H1 (cell line): ENCODE results near the gene ANKRD24. TPM values are rescaled to one million over a fixed set of nuclear protein-coding genes. Genes with fewer than 3 reads are reported as not detected.
A peak's percentile ranks its signal among the peaks of the same experiment; 100 is the strongest.

Source experiments
- CTCF ChIA-PET: fragments of 300-600 bp; sonication (Branson Sonifier 250); formaldehyde crosslinking; loops from one replicate; lab custom pipeline; 2021; ENCODE audit not compliant: partially characterized antibody; lab: Charles Lee
- POLR2A ChIA-PET: fragments of 300-600 bp; sonication (Branson Sonifier 250); formaldehyde crosslinking; loops from one replicate; lab custom pipeline; 2021; ENCODE audit warnings: inconsistent platforms; ENCODE audit not compliant: partially characterized antibody; lab: Charles Lee
- DNase-seq, 2 experiments: peaks; one replicate each; pipeline versions ENCODE4 v3.0.0 to v3.0.0-alpha.2; 2010 to 2022; ENCODE audit warnings: low spot score in 2 of 2, low read depth in 1 of 2, mixed read lengths in 1 of 2
- FAIRE-seq: peaks from 2 replicates; lab custom pipeline; 2011; peaks lifted over from hg19 to GRCh38; lab: Jason Lieb, UNC
- H2AFZ ChIP-seq: 2 replicates; pipeline ENCODE4 v1.8.1; 2012; ENCODE audit warnings: low read length, inconsistent platforms
- H2AK5ac ChIP-seq: 2 replicates; pipeline ENCODE4 v1.6.1; 2013; ENCODE audit warnings: low read depth, low read length
- H2BK120ac ChIP-seq: replicated peaks from 2 replicates; pipeline ENCODE3; 2013; ENCODE audit warnings: low read depth, low read length, inconsistent platforms
- H2BK12ac ChIP-seq: 2 replicates; pipeline ENCODE4 v1.6.1; 2013; ENCODE audit warnings: low read depth, low read length
- H2BK15ac ChIP-seq: 2 replicates; pipeline ENCODE4 v1.6.1; 2013; ENCODE audit warnings: low read length
- H2BK20ac ChIP-seq: 2 replicates; pipeline ENCODE4 v1.6.1; 2013; ENCODE audit warnings: low read length
- H2BK5ac ChIP-seq: 2 replicates; pipeline ENCODE4 v1.6.1; 2013; ENCODE audit warnings: low read depth, low read length
- H3K14ac ChIP-seq: 2 replicates; pipeline ENCODE4 v1.6.1; 2013; ENCODE audit warnings: inconsistent platforms; ENCODE audit not compliant: insufficient read length
- H3K18ac ChIP-seq: 2 replicates; pipeline ENCODE4 v1.6.1; 2013; ENCODE audit warnings: low read length; ENCODE audit errors: extremely low read depth
- H3K23ac ChIP-seq: 2 replicates; pipeline ENCODE4 v1.6.1; 2013; ENCODE audit warnings: inconsistent platforms; ENCODE audit not compliant: insufficient read length
- H3K23me2 ChIP-seq: 2 replicates; pipeline ENCODE4 v1.6.1; 2013; ENCODE audit warnings: low read depth, low read length
- H3K27ac ChIP-seq: 2 replicates; pipeline ENCODE4 v1.6.1; 2011; ENCODE audit warnings: low read depth, low read length, inconsistent platforms
- H3K27me3 ChIP-seq, 4 experiments: replicated peaks in 1 of 4; 1 replicate in 1 of 4; 2 replicates in 3 of 4; pipeline versions ENCODE4 v1.6.1 to v1.8.1; 2011 to 2013; ENCODE audit warnings: low read length in 3 of 4, mild to moderate bottlenecking in 3 of 4, inconsistent platforms in 2 of 4, mixed read lengths in 2 of 4, moderate library complexity in 1 of 4; ENCODE audit not compliant: control insufficient read depth in 3 of 4, insufficient read depth in 3 of 4; ENCODE audit errors: extremely low read depth in 1 of 4
- H3K36me3 ChIP-seq, 4 experiments: 2 replicates each; pipeline versions ENCODE4 v1.6.1 to v1.8.1; 2011 to 2013; ENCODE audit warnings: mild to moderate bottlenecking in 4 of 4, low read length in 3 of 4, moderate library complexity in 2 of 4, control low read depth in 1 of 4, inconsistent platforms in 1 of 4; ENCODE audit not compliant: insufficient read depth in 4 of 4, control insufficient read depth in 2 of 4
- H3K4ac ChIP-seq: replicated peaks from 2 replicates; pipeline ENCODE3; 2013; ENCODE audit warnings: low read length, low read depth, mixed read lengths, inconsistent platforms; ENCODE audit not compliant: insufficient read length
- H3K4me1 ChIP-seq, 4 experiments: replicated peaks in 1 of 4; 1 replicate in 1 of 4; 2 replicates in 3 of 4; pipeline versions ENCODE4 v1.6.1 to v1.8.1; 2011 to 2013; ENCODE audit warnings: low read length in 3 of 4, inconsistent platforms in 2 of 4, mixed read lengths in 1 of 4; ENCODE audit not compliant: insufficient read depth in 4 of 4, control insufficient read depth in 3 of 4
- H3K4me2 ChIP-seq, 2 experiments: 2 replicates each; pipeline versions ENCODE4 v1.6.1 to v1.8.1; 2011 to 2013; ENCODE audit warnings: low read depth in 2 of 2, low read length in 2 of 2, control low read depth in 1 of 2, inconsistent platforms in 1 of 2, mild to moderate bottlenecking in 1 of 2; ENCODE audit not compliant: insufficient read depth in 1 of 2
- H3K4me3 ChIP-seq, 4 experiments: fragments of 200-600, 300-600 bp in 1 of 4; sonication (generic), shearing (Covaris generic), sonication (Bioruptor Twin) in 1 of 4; 2 replicates each; pipeline versions ENCODE4 v1.5.1 to v1.8.1; 2011 to 2016; ENCODE audit warnings: low read length in 4 of 4, low read depth in 3 of 4, control low read depth in 2 of 4, inconsistent platforms in 2 of 4, mild to moderate bottlenecking in 2 of 4, mixed read lengths in 1 of 4, moderate library complexity in 1 of 4; ENCODE audit not compliant: insufficient read depth in 2 of 4; ENCODE audit errors: extremely low read depth in 1 of 4
- H3K56ac ChIP-seq: replicated peaks from 2 replicates; pipeline ENCODE3; 2013; ENCODE audit warnings: low read depth, mild to moderate bottlenecking, mixed read lengths, low read length, inconsistent platforms; ENCODE audit not compliant: insufficient read length
- H3K79me1 ChIP-seq: 2 replicates; pipeline ENCODE4 v1.6.1; 2013; ENCODE audit warnings: low read depth, low read length, control low read depth
- H3K79me2 ChIP-seq, 2 experiments: 2 replicates each; pipeline versions ENCODE4 v1.6.1 to v1.8.1; 2012 to 2013; ENCODE audit warnings: low read length in 2 of 2, mild to moderate bottlenecking in 2 of 2, inconsistent platforms in 1 of 2; ENCODE audit not compliant: insufficient read depth in 2 of 2, control insufficient read depth in 1 of 2
- H3K9ac ChIP-seq, 4 experiments: replicated peaks in 1 of 4; 1 replicate in 1 of 4; 2 replicates in 3 of 4; pipeline versions ENCODE4 v1.6.1 to v1.8.1; 2011 to 2013; ENCODE audit warnings: low read depth in 3 of 4, low read length in 3 of 4, control low read depth in 2 of 4, mild to moderate bottlenecking in 2 of 4, moderate library complexity in 2 of 4, inconsistent platforms in 1 of 4; ENCODE audit errors: extremely low read depth in 1 of 4
- H3K9me3 ChIP-seq, 2 experiments: 2 replicates each; pipeline versions ENCODE4 v1.6.1 to v1.8.1; 2012 to 2013; ENCODE audit warnings: mild to moderate bottlenecking in 2 of 2, moderate library complexity in 2 of 2, control low read depth in 1 of 2, inconsistent platforms in 1 of 2, low read depth in 1 of 2, low read length in 1 of 2, mixed read lengths in 1 of 2; ENCODE audit not compliant: insufficient read depth in 2 of 2
- H4K20me1 ChIP-seq, 2 experiments: replicated peaks in 1 of 2; 2 replicates each; pipeline versions ENCODE3 to v1.8.1; 2011 to 2013; ENCODE audit warnings: inconsistent platforms in 2 of 2, low read length in 2 of 2, mild to moderate bottlenecking in 1 of 2; ENCODE audit not compliant: insufficient read depth in 2 of 2, control insufficient read depth in 1 of 2
- H4K5ac ChIP-seq: 2 replicates; pipeline ENCODE4 v1.6.1; 2013; ENCODE audit warnings: low read length, low read depth, mixed read lengths, inconsistent platforms; ENCODE audit not compliant: insufficient read length
- H4K8ac ChIP-seq: 2 replicates; pipeline ENCODE4 v1.8.0; 2013; ENCODE audit warnings: mild to moderate bottlenecking, moderate library complexity, low read length, inconsistent platforms; ENCODE audit not compliant: insufficient read depth; ENCODE audit errors: extremely low read depth
- H4K91ac ChIP-seq: replicated peaks from 2 replicates; pipeline ENCODE3; 2013; ENCODE audit warnings: low read length, mixed read lengths, inconsistent platforms; ENCODE audit not compliant: insufficient read length
- ATF3 ChIP-seq: IDR thresholded peaks from 2 replicates; pipeline ENCODE4 v1.6.1; 2011; ENCODE audit warnings: low read depth, mild to moderate bottlenecking, low read length; ENCODE audit not compliant: insufficient read depth
- CBX8 ChIP-seq: fragments of 300-800, 300-1000 bp; sonication (generic); IDR thresholded peaks from 2 replicates; pipeline ENCODE4 v1.7.1; 2016; ENCODE audit warnings: low read depth, low read length, borderline replicate concordance
- EGR1 ChIP-seq: IDR thresholded peaks from 2 replicates; pipeline ENCODE4 v1.6.1; 2011; ENCODE audit warnings: low read depth, low read length, borderline replicate concordance
- EP300 ChIP-seq, 2 experiments: IDR thresholded peaks; 1 replicate in 1 of 2; 2 replicates in 1 of 2; pipeline ENCODE4 v1.6.1; 2011 to 2012; ENCODE audit warnings: low read depth in 2 of 2, low read length in 2 of 2, mild to moderate bottlenecking in 2 of 2, borderline replicate concordance in 1 of 2, inconsistent platforms in 1 of 2, moderate library complexity in 1 of 2
- HDAC2 ChIP-seq, 2 experiments: fragments of 300-600 bp in 1 of 2; sonication (generic) in 1 of 2; IDR thresholded peaks; 2 replicates each; pipeline ENCODE4 v1.6.1; 2011 to 2012; ENCODE audit warnings: low read depth in 2 of 2, low read length in 2 of 2, mild to moderate bottlenecking in 2 of 2, moderate library complexity in 2 of 2, borderline replicate concordance in 1 of 2, inconsistent platforms in 1 of 2
- KDM4A ChIP-seq: IDR thresholded peaks from one replicate; pipeline ENCODE4 v1.7.1; 2012; ENCODE audit warnings: low read depth, mild to moderate bottlenecking, moderate library complexity, low read length, inconsistent platforms; ENCODE audit not compliant: severe bottlenecking
- MAX ChIP-seq: IDR thresholded peaks from 2 replicates; pipeline ENCODE4 v1.6.1; 2012; ENCODE audit warnings: inconsistent platforms
- POLR2AphosphoS5 ChIP-seq: IDR thresholded peaks from 2 replicates; pipeline ENCODE4 v1.6.1; 2011; ENCODE audit warnings: low read depth, low read length
- RAD21 ChIP-seq, 2 experiments: IDR thresholded peaks in 1 of 2; conservative IDR thresholded peaks in 1 of 2; 2 replicates each; pipeline ENCODE4 v1.6.1; 2011; ENCODE audit warnings: low read depth in 2 of 2, low read length in 2 of 2, improper control_type of control experiment in 1 of 2, inconsistent platforms in 1 of 2, mild to moderate bottlenecking in 1 of 2, moderate library complexity in 1 of 2
- SIN3A ChIP-seq, 2 experiments: IDR thresholded peaks in 1 of 2; conservative IDR thresholded peaks in 1 of 2; 2 replicates each; pipeline ENCODE4 v1.6.1; 2011 to 2012; ENCODE audit warnings: low read length in 2 of 2, improper control_type of control experiment in 1 of 2, low read depth in 1 of 2, mild to moderate bottlenecking in 1 of 2
- SIRT6 ChIP-seq: IDR thresholded peaks from one replicate; pipeline ENCODE4 v1.7.1; 2012; ENCODE audit warnings: low read length, inconsistent platforms
- WGBS, 2 experiments: shearing (Covaris generic) in 1 of 2; methylation state at CpG; one replicate each; pipeline versions ENCODE4 v1.1.6 to v1.1.7; 2013 to 2015; ENCODE audit warnings: low lambda C conversion rate in 2 of 2, mixed read lengths in 2 of 2, inconsistent platforms in 1 of 2, low coverage in 1 of 2, missing lambda C conversion rate in 1 of 2; ENCODE audit not compliant: insufficient replicate concordance in 2 of 2, insufficient coverage in 1 of 2, insufficient read length in 1 of 2; ENCODE audit errors: extremely low coverage in 1 of 2, missing lambda C conversion rate in 1 of 2; 5-methylcytosine and 5-hydroxymethylcytosine counted together
- polyA plus RNA-seq, 7 experiments: library from polyadenylated mRNA; depleted of rRNA in 3 of 7; stranded (reverse) in 5 of 7; unstranded in 2 of 7; fragments of >200 nt in 5 of 7; fragments of 200-250 nt in 2 of 7; gene quantifications; 1 replicate in 5 of 7; 2 replicates in 1 of 7; 4 replicates in 1 of 7; pipeline versions ENCODE4 v1.2.1 to v1.2.3, GENCODE V29; 2011 to 2013; ENCODE audit warnings: missing spikeins in 2 of 7, mixed read lengths in 2 of 7
- total RNA-seq: library from RNA; stranded (reverse); fragmentation: NEBNext Ultra II Directional; extraction: Animal tissue kit (Norgen Biotek cat#: 25700); gene quantifications from 2 replicates; pipeline ENCODE4 v1.2.1, GENCODE V29; 2021

ANKRD24 gene
- total and polyA plus RNA-seq, 2 of the 8 experiments (the other 6 are each of a cell fraction or from before 2014, with no cell fraction given): 7.6 to 14.1 TPM

DNA sequence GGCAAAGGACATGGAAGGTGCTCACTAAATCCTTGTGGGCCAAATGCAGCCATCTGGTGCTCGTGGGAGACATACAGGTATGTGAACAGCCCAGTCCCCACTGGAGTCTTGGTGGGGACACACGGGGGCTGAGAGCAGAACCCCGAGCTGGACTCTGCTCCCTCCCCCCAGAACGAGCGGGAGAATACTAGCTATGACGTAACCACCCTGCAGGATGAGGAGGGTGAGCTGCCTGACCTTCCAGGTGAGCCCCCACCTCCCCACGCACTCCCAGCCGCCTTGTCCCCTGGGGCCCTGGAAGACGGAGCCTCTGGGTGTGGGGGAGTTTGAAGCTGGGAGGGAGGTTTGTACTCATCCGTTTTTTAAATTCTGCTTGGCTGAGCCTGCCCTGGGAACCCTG lies 33.3 kb downstream of the ANKRD24 start:
- Histone ChIP-seq H3K27ac (no peak overlapping the region), H2BK120ac (no peak overlapping the region), H3K27me3 (no peaks in the 10 kb centered on the region), H3K56ac (no peak overlapping the region), H2BK15ac (no peak overlapping the region), H3K4me2 (no peak overlapping the region), H3K79me2 (no peaks in the 10 kb centered on the region), H2BK12ac (no peak overlapping the region), H3K9ac (no peak overlapping the region), H3K23me2 (no peaks in the 10 kb centered on the region), H2BK20ac (no peak overlapping the region), H3K14ac (no peak overlapping the region), H3K4me3 (no peak overlapping the region), H3K36me3 (peaks cover 0 to 7% (median 2%) of the 10 kb centered on the region in 4 experiments; a peak in 4 of 8 replicates), H3K4ac (no peak overlapping the region), H3K79me1 (no peaks in the 10 kb centered on the region), H3K4me1 (no peaks in the 10 kb centered on the region), H4K5ac (no peak overlapping the region), H4K91ac (no peak overlapping the region), H2AFZ (no peak overlapping the region), H2BK5ac (no peak overlapping the region), H3K18ac (no peak overlapping the region), H4K20me1 (peaks cover 2% of the 10 kb centered on the region in 2 experiments), H2AK5ac (no peak overlapping the region), H3K23ac (no peak overlapping the region), H3K9me3 (peaks cover 0 to 2% of the 10 kb centered on the region in 2 experiments; a peak in 1 of 4 replicates), H4K8ac (peak overlapping the region; percentile 25; the same call in 1 of the 2 replicates)
- ChIA-PET CTCF (interaction anchor here (0.7 kb wide), 2 partner anchors 10 to 404 kb away, joined by 3 read pairs; no protein-coding TSS in a partner anchor), POLR2A (interaction anchor here (2.4 kb wide), 1 partner anchor 8 kb away, joined by 6 read pairs; no protein-coding TSS in a partner anchor)
- 93% methylated on average over 10 of the region's 10 CpGs; no CpG with 5 or more reads in 1 of the 2 experiments for WGBS, 2 experiments
- DNase-seq (no peak), FAIRE-seq (no peak)
- TF ChIP-seq ATF3 (no peak), KDM4A (no peak), SIN3A (conservative IDR thresholded peaks at IDR 0.05 in 1 of 2, IDR thresholded peaks at IDR 0.05 in 1 of 2; ENCODE audit: low read depth in 1 of 2, low read length in 2 of 2) (no peak), MAX (no peak), HDAC2 (IDR thresholded peaks at IDR 0.05; ENCODE audit: borderline replicate concordance in 1 of 2, low read depth in 2 of 2, low read length in 2 of 2) (no peak), EGR1 (no peak), RAD21 (IDR thresholded peaks at IDR 0.05 in 1 of 2, conservative IDR thresholded peaks at IDR 0.05 in 1 of 2; ENCODE audit: low read depth in 2 of 2, low read length in 2 of 2) (no peak), EP300 (IDR thresholded peaks at IDR 0.05; ENCODE audit: borderline replicate concordance in 1 of 2, low read depth in 2 of 2, low read length in 2 of 2) (no peak), CBX8 (no peak), SIRT6 (no peak), POLR2AphosphoS5 (no peak)
